Neural cell (in vitro differentiated cells): ENCODE measurements around the gene TCEAL7. TPM values are rescaled to one million over a fixed set of nuclear protein-coding genes. Genes with fewer than 3 reads are reported as not detected.

Experiments used
- H2AFZ ChIP-seq: fragments of 200-600, 300-800 bp; sonication (generic), shearing (Covaris generic); 2 replicates; pipeline ENCODE4 v1.6.0; 2014; ENCODE audit warnings: low read depth, mild to moderate bottlenecking, antibody characterized with exemption, low read length, moderate library complexity
- H3F3A ChIP-seq: fragments of 200-600 bp; shearing (Covaris generic); 2 replicates; pipeline ENCODE4 v1.6.1; 2016; ENCODE audit warnings: mild to moderate bottlenecking, moderate library complexity, mixed read lengths, antibody characterized with exemption, low read length; ENCODE audit not compliant: insufficient read depth, poor library complexity, severe bottlenecking
- H3K27ac ChIP-seq: fragments of 200-600, 300-800 bp; sonication (generic), shearing (Covaris generic); 2 replicates; pipeline ENCODE4 v1.5.1; 2014; ENCODE audit warnings: mild to moderate bottlenecking, low read length, moderate library complexity
- H3K27me3 ChIP-seq: fragments of 300-800, 200-600 bp; sonication (generic), shearing (Covaris generic); 2 replicates; pipeline ENCODE4 v1.6.0; 2014; ENCODE audit warnings: mild to moderate bottlenecking, low read depth, low read length, moderate library complexity; ENCODE audit not compliant: insufficient read depth
- H3K36me3 ChIP-seq: fragments of 300-800, 200-600 bp; sonication (generic), shearing (Covaris generic); 2 replicates; pipeline ENCODE4 v1.5.1; 2014; ENCODE audit warnings: mild to moderate bottlenecking, antibody characterized with exemption, low read length, moderate library complexity; ENCODE audit not compliant: insufficient read depth
- H3K4me2 ChIP-seq: fragments of 300-800, 200-600 bp; sonication (generic), shearing (Covaris generic); 2 replicates; pipeline ENCODE4 v1.6.0; 2014; ENCODE audit warnings: mild to moderate bottlenecking, low read length
- H3K4me3 ChIP-seq: fragments of 300-800, 200-600 bp; sonication (generic), shearing (Covaris generic); 2 replicates; pipeline ENCODE4 v1.5.1; 2014; ENCODE audit warnings: mild to moderate bottlenecking, low read length, moderate library complexity
- H3K79me2 ChIP-seq: fragments of 200-600 bp; shearing (Covaris generic); replicated peaks from 2 replicates; pipeline ENCODE4 v1.6.0; 2014; ENCODE audit warnings: mild to moderate bottlenecking, low read length, moderate library complexity; ENCODE audit not compliant: insufficient read depth
- H3K9ac ChIP-seq: fragments of 300-800, 200-600 bp; sonication (generic), shearing (Covaris generic); 2 replicates; pipeline ENCODE4 v1.6.1; 2016; ENCODE audit warnings: mild to moderate bottlenecking, low read length, mixed read lengths
- H3K9me2 ChIP-seq: fragments of 200-600 bp; shearing (Covaris generic); 2 replicates; pipeline ENCODE4 v1.6.1; 2016; ENCODE audit warnings: mild to moderate bottlenecking, low read length, mixed read lengths; ENCODE audit not compliant: insufficient read depth
- H3K9me3 ChIP-seq: fragments of 200-600, 300-800 bp; sonication (generic), shearing (Covaris generic); 2 replicates; pipeline ENCODE4 v1.6.1; 2016; ENCODE audit warnings: mild to moderate bottlenecking, mixed run types, low read length, moderate library complexity, mixed read lengths
- H4K20me1 ChIP-seq: fragments of 200-600 bp; shearing (Covaris generic); 2 replicates; pipeline ENCODE4 v1.6.1; 2016; ENCODE audit warnings: mild to moderate bottlenecking, mixed run types; ENCODE audit not compliant: insufficient read depth
- CTCF ChIP-seq: fragments of 450-650 bp; IDR thresholded peaks from 2 replicates; pipeline ENCODE4 v1.5.1; 2014; ENCODE audit warnings: antibody characterized with exemption, mild to moderate bottlenecking, moderate library complexity; ENCODE audit not compliant: poor library complexity, severe bottlenecking
- EP300 ChIP-seq: fragments of 450-650 bp; conservative IDR thresholded peaks from 2 replicates; pipeline ENCODE4 v1.6.1; 2014; ENCODE audit warnings: antibody characterized with exemption, mild to moderate bottlenecking, moderate library complexity; ENCODE audit not compliant: poor library complexity, severe bottlenecking
- EZH2 ChIP-seq: fragments of 200-600, 300-800 bp; shearing (Covaris generic), sonication (generic); IDR thresholded peaks from 2 replicates; pipeline ENCODE4 v1.6.1; 2014; ENCODE audit warnings: antibody characterized with exemption, low read length, borderline replicate concordance, mild to moderate bottlenecking; ENCODE audit not compliant: insufficient read depth, poor library complexity, severe bottlenecking
- MXI1 ChIP-seq: fragments of 450-650 bp; conservative IDR thresholded peaks from 2 replicates; pipeline ENCODE4 v1.6.1; 2014; ENCODE audit warnings: antibody characterized with exemption, mild to moderate bottlenecking; ENCODE audit not compliant: poor library complexity, severe bottlenecking
- POLR2AphosphoS5 ChIP-seq: IDR thresholded peaks from 2 replicates; pipeline ENCODE4 v1.6.1; 2012
- RAD21 ChIP-seq: fragments of 450-650 bp; conservative IDR thresholded peaks from 2 replicates; pipeline ENCODE4 v1.6.1; 2014; ENCODE audit warnings: antibody characterized with exemption, mild to moderate bottlenecking, moderate library complexity
- REST ChIP-seq: IDR thresholded peaks from 2 replicates; pipeline ENCODE4 v1.6.1; 2012; ENCODE audit warnings: borderline replicate concordance
- SMC3 ChIP-seq: fragments of 450-650 bp; conservative IDR thresholded peaks from 2 replicates; pipeline ENCODE4 v1.6.1; 2014; ENCODE audit warnings: antibody characterized with exemption, mild to moderate bottlenecking, moderate library complexity; ENCODE audit not compliant: poor library complexity
- TAF1 ChIP-seq: IDR thresholded peaks from 2 replicates; pipeline ENCODE4 v1.6.1; 2012; ENCODE audit warnings: low read depth
- polyA plus RNA-seq: library from polyadenylated mRNA; depleted of rRNA; stranded (reverse); fragments of >200 nt; gene quantifications from 2 replicates; pipeline ENCODE4 v1.2.3, GENCODE V29; 2014

TCEAL7 gene
- polyA plus RNA-seq, 1 donor from 2014 or later = 203 TPM

- Histone ChIP-seq H3K36me3 (no peaks in the 10 kb centered on the region), H3K9ac (no peak overlapping the region), H3K9me3 (no peaks in the 10 kb centered on the region), H3K9me2 (no peaks in the 10 kb centered on the region), H3F3A (no peaks in the 10 kb centered on the region), H3K4me3 (no peak overlapping the region), H3K27ac (no peak overlapping the region), H2AFZ (no peak overlapping the region), H3K4me2 (no peak overlapping the region), H3K27me3 (no peaks in the 10 kb centered on the region), H3K79me2 (no peaks in the 10 kb centered on the region), H4K20me1 (no peaks in the 10 kb centered on the region)
- TF ChIP-seq RAD21 (no peak), EZH2 (no peak), SMC3 (no peak), TAF1 (no peak), REST (no peak), MXI1 (no peak), EP300 (no peak), CTCF (no peak), POLR2AphosphoS5 (no peak)
Observed at GRCh38 chrX:103363046-103363445, 33.0 kb downstream of the TCEAL7 start.

- no peaks in the 10 kb centered on the region for H4K20me1 ChIP-seq
- no peak overlapping the region for H3K4me2 ChIP-seq
- H3K27ac ChIP-seq = no peak overlapping the region
- no peaks in the 10 kb centered on the region for H3K79me2 ChIP-seq
- no peak overlapping the region for H3K4me3 ChIP-seq
- H2AFZ ChIP-seq = no peak overlapping the region
- H3K27me3 ChIP-seq = no peaks in the 10 kb centered on the region
- no peaks in the 10 kb centered on the region for H3K9me3 ChIP-seq
- TF ChIP-seq TAF1 = no peak
- no peak for TF ChIP-seq EZH2
- TF ChIP-seq CTCF = no peak
- no peak for TF ChIP-seq MXI1
- no peak for TF ChIP-seq EP300
- no peak for TF ChIP-seq SMC3
- no peak for TF ChIP-seq POLR2AphosphoS5
- no peak for TF ChIP-seq REST
- TF ChIP-seq RAD21 = no peak
- no peak overlapping the region for H3K9ac ChIP-seq
- H3F3A ChIP-seq = no peaks in the 10 kb centered on the region
- H3K36me3 ChIP-seq = no peaks in the 10 kb centered on the region
- no peaks in the 10 kb centered on the region for H3K9me2 ChIP-seq
Observed at GRCh38 chrX:103367502-103367901, 37.5 kb downstream of the TCEAL7 start.
